ENCODE data around the gene ENTHD1. TPM values are rescaled to one million over a fixed set of nuclear protein-coding genes. Genes with fewer than 3 reads are reported as not detected.

Gene ENTHD1
- total and polyA plus RNA-seq, 9 of the 15 experiments (the other 6 are each of a cell fraction or from before 2014, with no cell fraction given): 0.13 to 0.98 (median 0.35) TPM

GRCh38 chr22:39920134-39920743, 26.7 kb upstream of the ENTHD1 start (continued):
- TF ChIP-seq, protein P1, sequence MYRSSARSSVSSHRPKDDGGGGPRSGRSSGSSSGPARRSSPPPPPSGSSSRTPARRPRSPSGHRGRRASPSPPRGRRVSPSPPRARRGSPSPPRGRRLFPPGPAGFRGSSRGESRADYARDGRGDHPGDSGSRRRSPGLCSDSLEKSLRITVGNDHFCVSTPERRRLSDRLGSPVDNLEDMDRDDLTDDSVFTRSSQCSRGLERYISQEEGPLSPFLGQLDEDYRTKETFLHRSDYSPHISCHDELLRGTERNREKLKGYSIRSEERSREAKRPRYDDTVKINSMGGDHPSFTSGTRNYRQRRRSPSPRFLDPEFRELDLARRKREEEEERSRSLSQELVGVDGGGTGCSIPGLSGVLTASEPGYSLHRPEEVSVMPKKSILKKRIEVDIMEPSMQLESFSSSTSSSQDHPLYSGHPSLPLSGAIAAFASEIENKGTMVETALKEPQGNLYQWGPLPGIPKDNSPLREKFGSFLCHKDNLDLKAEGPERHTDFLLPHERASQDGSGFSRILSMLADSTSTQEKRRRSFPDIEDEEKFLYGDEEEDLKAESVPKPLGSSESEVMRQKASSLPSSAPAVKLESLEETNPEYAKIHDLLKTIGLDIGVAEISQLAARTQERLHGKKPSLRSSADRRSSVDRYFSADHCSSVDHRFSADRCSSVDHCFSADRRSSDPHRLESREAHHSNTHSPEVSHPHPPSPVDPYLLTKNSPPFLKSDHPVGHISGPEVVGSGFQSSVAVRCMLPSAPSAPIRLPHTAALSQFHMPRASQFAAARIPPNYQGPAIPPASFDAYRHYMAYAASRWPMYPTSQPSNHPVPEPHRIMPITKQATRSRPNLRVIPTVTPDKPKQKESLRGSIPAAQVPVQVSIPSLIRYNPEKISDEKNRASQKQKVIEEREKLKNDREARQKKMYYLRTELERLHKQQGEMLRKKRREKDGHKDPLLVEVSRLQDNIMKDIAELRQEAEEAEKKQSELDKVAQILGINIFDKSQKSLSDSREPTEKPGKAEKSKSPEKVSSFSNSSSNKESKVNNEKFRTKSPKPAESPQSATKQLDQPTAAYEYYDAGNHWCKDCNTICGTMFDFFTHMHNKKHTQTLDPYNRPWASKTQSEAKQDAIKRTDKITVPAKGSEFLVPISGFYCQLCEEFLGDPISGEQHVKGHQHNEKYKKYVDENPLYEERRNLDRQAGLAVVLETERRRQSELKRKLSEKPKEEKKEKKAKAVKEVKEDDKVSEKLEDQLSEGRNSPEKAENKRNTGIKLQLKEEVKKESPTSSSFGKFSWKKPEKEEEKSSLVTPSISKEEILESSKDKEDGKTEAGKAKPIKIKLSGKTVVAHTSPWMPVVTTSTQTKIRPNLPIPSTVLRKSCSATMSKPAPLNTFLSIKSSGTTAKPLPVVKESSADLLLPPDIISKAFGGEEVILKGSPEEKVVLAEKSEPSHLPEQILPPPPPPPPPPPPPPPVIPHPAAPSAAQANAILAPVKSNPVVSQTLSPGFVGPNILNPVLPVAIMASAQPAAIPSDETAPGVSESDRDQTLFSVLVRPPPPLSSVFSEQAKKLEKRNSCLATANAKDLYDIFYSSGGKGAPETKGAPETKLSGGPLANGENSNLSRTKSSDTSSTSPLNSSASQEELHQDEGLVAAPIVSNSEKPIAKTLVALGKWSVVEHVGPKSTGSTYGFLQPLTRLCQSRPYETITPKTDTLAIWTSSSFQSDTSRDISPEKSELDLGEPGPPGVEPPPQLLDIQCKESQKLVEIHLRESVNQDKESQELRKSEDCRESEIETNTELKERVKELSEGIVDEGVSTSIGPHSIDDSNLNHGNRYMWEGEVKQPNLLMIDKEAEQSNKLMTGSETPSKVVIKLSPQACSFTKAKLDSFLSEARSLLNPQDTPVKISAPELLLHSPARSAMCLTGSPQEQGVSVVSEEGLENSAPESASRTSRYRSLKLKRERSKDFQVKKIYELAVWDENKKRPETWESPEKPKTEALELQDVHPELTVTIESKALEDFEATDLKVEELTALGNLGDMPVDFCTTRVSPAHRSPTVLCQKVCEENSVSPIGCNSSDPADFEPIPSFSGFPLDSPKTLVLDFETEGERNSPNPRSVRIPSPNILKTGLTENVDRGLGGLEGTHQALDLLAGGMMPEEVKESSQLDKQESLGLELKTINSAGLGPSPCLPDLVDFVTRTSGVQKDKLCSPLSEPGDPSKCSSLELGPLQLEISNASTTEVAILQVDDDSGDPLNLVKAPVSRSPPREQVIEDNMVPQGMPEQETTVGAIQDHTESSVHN (IDR thresholded peaks at IDR 0.05; ENCODE audit: borderline replicate concordance in 1 of 2, low read depth in 1 of 2): 0 out of 4 replicates have a peak, but pooled peaks of 1 of the 2 experiments have one; percentile 31
- TF ChIP-seq CTBP1 (IDR thresholded peaks at IDR 0.05; ENCODE audit: borderline replicate concordance) (peak; percentile 95), SIX5 (IDR thresholded peaks at IDR 0.05; ENCODE audit: borderline replicate concordance in 1 of 2, insufficient read depth in 1 of 2, low read depth in 1 of 2, low read length in 2 of 2) (no peak), ZNF778 (CRISPR knock-in tag; IDR thresholded peaks at IDR 0.05) (no peak), HMG20A (CRISPR knock-in tag; conservative IDR thresholded peaks at IDR 0.05) (no peak), HMG20B (CRISPR knock-in tag; IDR thresholded peaks at IDR 0.05) (no peak), ZNF589 (CRISPR knock-in tag; IDR thresholded peaks at IDR 0.05; ENCODE audit: low read depth) (peak; percentile 76; the same call in 1 of the 2 replicates), ELK1 (CRISPR knock-in tag; IDR thresholded peaks at IDR 0.05) (no peak), ATF6 (CRISPR knock-in tag; IDR thresholded peaks at IDR 0.05) (no peak), OTX1 (CRISPR knock-in tag; IDR thresholded peaks at IDR 0.05) (peak; percentile 36; the same call in 1 of the 2 replicates)
- TF ChIP-seq, protein P2, sequence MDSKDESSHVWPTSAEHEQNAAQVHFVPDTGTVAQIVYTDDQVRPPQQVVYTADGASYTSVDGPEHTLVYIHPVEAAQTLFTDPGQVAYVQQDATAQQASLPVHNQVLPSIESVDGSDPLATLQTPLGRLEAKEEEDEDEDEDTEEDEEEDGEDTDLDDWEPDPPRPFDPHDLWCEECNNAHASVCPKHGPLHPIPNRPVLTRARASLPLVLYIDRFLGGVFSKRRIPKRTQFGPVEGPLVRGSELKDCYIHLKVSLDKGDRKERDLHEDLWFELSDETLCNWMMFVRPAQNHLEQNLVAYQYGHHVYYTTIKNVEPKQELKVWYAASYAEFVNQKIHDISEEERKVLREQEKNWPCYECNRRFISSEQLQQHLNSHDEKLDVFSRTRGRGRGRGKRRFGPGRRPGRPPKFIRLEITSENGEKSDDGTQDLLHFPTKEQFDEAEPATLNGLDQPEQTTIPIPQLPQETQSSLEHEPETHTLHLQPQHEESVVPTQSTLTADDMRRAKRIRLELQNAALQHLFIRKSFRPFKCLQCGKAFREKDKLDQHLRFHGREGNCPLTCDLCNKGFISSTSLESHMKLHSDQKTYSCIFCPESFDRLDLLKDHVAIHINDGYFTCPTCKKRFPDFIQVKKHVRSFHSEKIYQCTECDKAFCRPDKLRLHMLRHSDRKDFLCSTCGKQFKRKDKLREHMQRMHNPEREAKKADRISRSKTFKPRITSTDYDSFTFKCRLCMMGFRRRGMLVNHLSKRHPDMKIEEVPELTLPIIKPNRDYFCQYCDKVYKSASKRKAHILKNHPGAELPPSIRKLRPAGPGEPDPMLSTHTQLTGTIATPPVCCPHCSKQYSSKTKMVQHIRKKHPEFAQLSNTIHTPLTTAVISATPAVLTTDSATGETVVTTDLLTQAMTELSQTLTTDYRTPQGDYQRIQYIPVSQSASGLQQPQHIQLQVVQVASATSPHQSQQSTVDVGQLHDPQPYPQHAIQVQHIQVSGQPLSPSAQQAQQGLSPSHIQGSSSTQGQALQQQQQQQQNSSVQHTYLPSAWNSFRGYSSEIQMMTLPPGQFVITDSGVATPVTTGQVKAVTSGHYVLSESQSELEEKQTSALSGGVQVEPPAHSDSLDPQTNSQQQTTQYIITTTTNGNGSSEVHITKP (IDR thresholded peaks at IDR 0.05; ENCODE audit: partially characterized antibody): peak; percentile 30

All from K562 (cell line).